Endothelial cell of umbilical vein (primary cell): ENCODE data around the gene SYK. TPM values are rescaled to one million over a fixed set of nuclear protein-coding genes. Genes with fewer than 3 reads are reported as not detected.

Experiments
- BruUV-seq: library from RNA; stranded (reverse); fragments of 400-500 nt; replicated peaks from 2 replicates; lab custom pipeline; 2021; lab: Mats Ljungman, UMichigan
- CTCF ChIA-PET: fragments of 300-600, 350-600 bp; sonication (Branson Sonifier 250); formaldehyde crosslinking; loops from one replicate; lab custom pipeline; 2021; ENCODE audit warnings: antibody characterized with exemption, inconsistent platforms; lab: Charles Lee
- POLR2A ChIA-PET: fragments of 300-600, 350-600 bp; sonication (Branson Sonifier 250); formaldehyde crosslinking; loops from one replicate; lab custom pipeline; 2021; ENCODE audit warnings: antibody characterized with exemption, inconsistent platforms; lab: Charles Lee
- DNase-seq: peaks from one replicate; pipeline ENCODE4 v3.0.0-alpha.2; 2011; ENCODE audit warnings: low read depth, low spot score
- FAIRE-seq: peaks from 2 replicates; lab custom pipeline; 2011; peaks lifted over from hg19 to GRCh38; lab: Jason Lieb, UNC
- H2AFZ ChIP-seq: 2 replicates; pipeline ENCODE4 v1.6.0; 2012; ENCODE audit warnings: low read depth, low read length, control low read depth, inconsistent platforms
- H3K27ac ChIP-seq: 2 replicates; pipeline ENCODE4 v1.5.1; 2011; ENCODE audit warnings: low read depth, mild to moderate bottlenecking, control low read depth, low read length, moderate library complexity; ENCODE audit not compliant: insufficient read depth
- H3K27me3 ChIP-seq, 2 experiments: 2 replicates each; pipeline versions ENCODE4 v1.6.0 to v1.6.1; 2011; ENCODE audit warnings: low read length in 2 of 2, mixed read lengths in 1 of 2; ENCODE audit not compliant: control insufficient read depth in 2 of 2, insufficient read depth in 2 of 2
- H3K36me3 ChIP-seq, 2 experiments: 2 replicates in 1 of 2; 3 replicates in 1 of 2; pipeline ENCODE4 v1.5.1; 2011; ENCODE audit warnings: low read length in 2 of 2, mild to moderate bottlenecking in 1 of 2, moderate library complexity in 1 of 2; ENCODE audit not compliant: control insufficient read depth in 2 of 2, insufficient read depth in 2 of 2; ENCODE audit errors: extremely low read depth in 1 of 2
- H3K4me1 ChIP-seq: 3 replicates; pipeline ENCODE4 v1.5.1; 2011; ENCODE audit warnings: mild to moderate bottlenecking, low read length; ENCODE audit not compliant: control insufficient read depth, insufficient read depth; ENCODE audit errors: extremely low read depth
- H3K4me2 ChIP-seq: 2 replicates; pipeline ENCODE4 v1.6.1; 2011; ENCODE audit warnings: low read length, control low read depth, mixed read lengths; ENCODE audit not compliant: insufficient read depth
- H3K4me3 ChIP-seq, 3 experiments: fragments of 200-600 bp in 1 of 3; sonication (generic), shearing (Covaris generic) in 1 of 3; replicated peaks in 1 of 3; 2 replicates each; pipeline ENCODE4 v1.5.1; 2011 to 2016; ENCODE audit warnings: control low read depth in 3 of 3, low read length in 3 of 3, mild to moderate bottlenecking in 2 of 3, inconsistent platforms in 1 of 3, low read depth in 1 of 3, moderate library complexity in 1 of 3; ENCODE audit not compliant: insufficient read depth in 1 of 3
- H3K79me2 ChIP-seq: 2 replicates; pipeline ENCODE4 v1.6.0; 2012; ENCODE audit warnings: low read length, inconsistent platforms; ENCODE audit not compliant: control insufficient read depth, insufficient read depth
- H3K9ac ChIP-seq: replicated peaks from 2 replicates; pipeline ENCODE3; 2011; ENCODE audit warnings: low read length, control low read depth; ENCODE audit not compliant: insufficient read depth; ENCODE audit errors: extremely low read depth
- H3K9me1 ChIP-seq: replicated peaks from 3 replicates; pipeline ENCODE4 v1.6.0; 2011; ENCODE audit warnings: mild to moderate bottlenecking, low read length; ENCODE audit not compliant: control insufficient read depth, insufficient read depth; ENCODE audit errors: extremely low read depth
- H3K9me3 ChIP-seq: replicated peaks from 2 replicates; pipeline ENCODE4 v1.5.1; 2012; ENCODE audit warnings: low read length, inconsistent platforms; ENCODE audit not compliant: control insufficient read depth, insufficient read depth
- H4K20me1 ChIP-seq: replicated peaks from 2 replicates; pipeline ENCODE3; 2011; ENCODE audit warnings: mild to moderate bottlenecking, low read length; ENCODE audit not compliant: control insufficient read depth, insufficient read depth; ENCODE audit errors: extremely low read depth
- EZH2 ChIP-seq: IDR thresholded peaks from 2 replicates; pipeline ENCODE4 v1.6.1; 2012; ENCODE audit warnings: borderline replicate concordance, low read depth, mild to moderate bottlenecking, moderate library complexity, low read length, inconsistent platforms; ENCODE audit not compliant: severe bottlenecking
- FOS ChIP-seq: IDR thresholded peaks from 2 replicates; pipeline ENCODE4 v1.6.1; 2011; ENCODE audit warnings: mild to moderate bottlenecking, low read length, moderate library complexity, borderline replicate concordance; ENCODE audit not compliant: insufficient read depth
- GATA2 ChIP-seq: IDR thresholded peaks from 2 replicates; pipeline ENCODE4 v1.7.0; 2011; ENCODE audit warnings: low read depth, mild to moderate bottlenecking, moderate library complexity, mixed read lengths, low read length; ENCODE audit not compliant: insufficient read length, insufficient read depth
- JUN ChIP-seq: IDR thresholded peaks from 2 replicates; pipeline ENCODE4 v1.6.1; 2011; ENCODE audit warnings: borderline replicate concordance, low read depth; ENCODE audit not compliant: insufficient read length, insufficient read depth
- MYC ChIP-seq: IDR thresholded peaks from one replicate; pipeline ENCODE4 v1.6.1; 2011; ENCODE audit warnings: mild to moderate bottlenecking, low read depth, low read length
- POLR2A ChIP-seq: IDR thresholded peaks from 2 replicates; pipeline ENCODE4 v1.6.1; 2012; ENCODE audit warnings: low read depth, mild to moderate bottlenecking, control low read depth, low read length
- POLR2AphosphoS5 ChIP-seq: IDR thresholded peaks from 2 replicates; pipeline ENCODE4 v1.6.1; 2012; ENCODE audit warnings: low read depth, mild to moderate bottlenecking, control low read depth, low read length, moderate library complexity; ENCODE audit not compliant: insufficient read depth
- dilution Hi-C: fragments of 300-500 bp; cut with MboI; formaldehyde crosslinking; loops from one replicate; pipeline ENCODE4 v1.15.0; 2019; ENCODE audit warnings: low sequenced_read_pairs; ENCODE audit not compliant: extremely low pct_ligation_motif_present
- intact Hi-C: fragments of 100-400 bp; cut with micrococcal nuclease; formaldehyde crosslinking; loops from one replicate; pipeline ENCODE4 v1.10.0; 2022
- polyA plus RNA-seq, 4 experiments: library from polyadenylated mRNA; depleted of rRNA in 3 of 4; stranded (reverse) in 3 of 4; unstranded in 1 of 4; fragments of >200 nt; gene quantifications; 2 replicates each; pipeline versions ENCODE4 v1.2.1 to v1.2.3, GENCODE V29; 2011 to 2012; ENCODE audit warnings: missing spikeins in 1 of 4
- total RNA-seq: library from RNA; stranded (reverse); gene quantifications from 2 replicates; pipeline ENCODE4 v1.2.3, GENCODE V29; 2021
- TF ChIP-seq, protein P1 (sequence below): IDR thresholded peaks from 2 replicates; pipeline ENCODE4 v1.6.1; 2011; ENCODE audit not compliant: insufficient read depth, insufficient read length
- TF ChIP-seq, protein P2 (sequence below), 2 donors: IDR thresholded peaks; 1 replicate in 1 of 2; 2 replicates in 1 of 2; pipeline ENCODE4 v1.5.1; 2011; ENCODE audit warnings: low read length in 2 of 2, mild to moderate bottlenecking in 2 of 2, moderate library complexity in 2 of 2, control low read depth in 1 of 2, inconsistent platforms in 1 of 2, low read depth in 1 of 2; ENCODE audit not compliant: insufficient read depth in 1 of 2; ENCODE audit errors: extremely low read depth in 1 of 2

The SYK gene
- total and polyA plus RNA-seq, 2 donors (not counting 3 experiments of a cell fraction or from before 2014, with no cell fraction given), result not detected

DNA sequence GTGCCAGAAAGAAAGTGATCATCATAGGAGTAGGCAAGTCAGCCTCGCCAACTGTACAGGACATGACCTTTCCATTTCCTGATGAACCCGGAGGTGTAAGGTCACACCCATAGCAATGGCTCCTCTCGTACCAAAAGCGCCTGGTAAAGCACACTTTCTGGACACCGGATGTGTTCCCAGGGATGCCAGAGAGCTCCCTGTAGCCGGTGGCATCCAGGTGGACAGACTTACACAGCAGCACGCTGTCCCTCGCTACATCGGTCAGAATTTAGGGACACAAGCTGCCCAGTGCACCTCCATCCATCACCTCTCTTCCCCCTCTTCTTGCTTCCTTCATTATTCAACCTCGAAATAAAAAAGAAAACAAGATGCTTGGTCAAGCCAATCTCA is 105.4 kb downstream of the SYK start:
- Histone ChIP-seq H3K27ac (no peak overlapping the region), H2AFZ (no peak overlapping the region), H3K36me3 (no peaks in the 10 kb centered on the region), H3K4me2 (no peak overlapping the region), H3K27me3 (no peaks in the 10 kb centered on the region), H3K4me1 (no peaks in the 10 kb centered on the region), H3K79me2 (no peaks in the 10 kb centered on the region), H3K9me3 (no peaks in the 10 kb centered on the region), H4K20me1 (no peaks in the 10 kb centered on the region), H3K9me1 (no peaks in the 10 kb centered on the region), H3K9ac (no peak overlapping the region), H3K4me3 (no peak overlapping the region)
- DNase-seq, result no peak
- POLR2A ChIA-PET, result no interaction called here
- CTCF ChIA-PET, result interaction anchor here (1.0 kb wide), 1 partner anchor 526 kb away, joined by 3 read pairs; no protein-coding TSS in a partner anchor
- dilution Hi-C loops (no loop called here), intact Hi-C loops (no loop called here)
- no peak for FAIRE-seq
- no TSS peak for BruUV-seq
- no peak for TF ChIP-seq GATA2
- TF ChIP-seq POLR2AphosphoS5, result no peak
- TF ChIP-seq, protein P1, sequence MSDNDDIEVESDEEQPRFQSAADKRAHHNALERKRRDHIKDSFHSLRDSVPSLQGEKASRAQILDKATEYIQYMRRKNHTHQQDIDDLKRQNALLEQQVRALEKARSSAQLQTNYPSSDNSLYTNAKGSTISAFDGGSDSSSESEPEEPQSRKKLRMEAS, result no peak
- TF ChIP-seq, protein P2, sequence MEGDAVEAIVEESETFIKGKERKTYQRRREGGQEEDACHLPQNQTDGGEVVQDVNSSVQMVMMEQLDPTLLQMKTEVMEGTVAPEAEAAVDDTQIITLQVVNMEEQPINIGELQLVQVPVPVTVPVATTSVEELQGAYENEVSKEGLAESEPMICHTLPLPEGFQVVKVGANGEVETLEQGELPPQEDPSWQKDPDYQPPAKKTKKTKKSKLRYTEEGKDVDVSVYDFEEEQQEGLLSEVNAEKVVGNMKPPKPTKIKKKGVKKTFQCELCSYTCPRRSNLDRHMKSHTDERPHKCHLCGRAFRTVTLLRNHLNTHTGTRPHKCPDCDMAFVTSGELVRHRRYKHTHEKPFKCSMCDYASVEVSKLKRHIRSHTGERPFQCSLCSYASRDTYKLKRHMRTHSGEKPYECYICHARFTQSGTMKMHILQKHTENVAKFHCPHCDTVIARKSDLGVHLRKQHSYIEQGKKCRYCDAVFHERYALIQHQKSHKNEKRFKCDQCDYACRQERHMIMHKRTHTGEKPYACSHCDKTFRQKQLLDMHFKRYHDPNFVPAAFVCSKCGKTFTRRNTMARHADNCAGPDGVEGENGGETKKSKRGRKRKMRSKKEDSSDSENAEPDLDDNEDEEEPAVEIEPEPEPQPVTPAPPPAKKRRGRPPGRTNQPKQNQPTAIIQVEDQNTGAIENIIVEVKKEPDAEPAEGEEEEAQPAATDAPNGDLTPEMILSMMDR (IDR thresholded peaks at IDR 0.05; ENCODE audit: extremely low read depth in 1 of 2, insufficient read depth in 1 of 2, low read depth in 1 of 2, low read length in 2 of 2), result no peak
- TF ChIP-seq MYC, result no peak
- TF ChIP-seq JUN, result no peak
- no peak for TF ChIP-seq EZH2
- TF ChIP-seq POLR2A, result no peak
- TF ChIP-seq FOS, result no peak
